WTC11 (cell line): ENCODE measurements around the gene PITPNM2. TPM values are rescaled to one million over a fixed set of nuclear protein-coding genes. Genes with fewer than 3 reads are reported as not detected.

Source experiments
- ATAC-seq: fragments of 200-7000 bp; cut with Tn5 transposase; 2 replicates; pipeline ENCODE4 v1.10.0; 2021; ENCODE audit warnings: mild to moderate bottlenecking, moderate library complexity
- CTCF ChIA-PET: fragments of 300-600 bp; sonication (Branson Sonifier 250); formaldehyde crosslinking; loops from one replicate; lab custom pipeline; 2021; ENCODE audit warnings: antibody characterized with exemption; lab: Charles Lee
- POLR2A ChIA-PET: fragments of 350-600 bp; sonication (Branson Sonifier 250); formaldehyde crosslinking; loops from one replicate; lab custom pipeline; 2021; ENCODE audit warnings: antibody characterized with exemption; lab: Charles Lee
- DNase-seq: peaks from one replicate; pipeline ENCODE4 v3.0.0; 2021; ENCODE audit warnings: low spot score
- H3K27ac Mint-ChIP-seq: 2 replicates; pipeline ENCODE4 v1.8.0; 2021; ENCODE audit warnings: mixed read lengths
- H3K27me3 Mint-ChIP-seq: 2 replicates; pipeline ENCODE4 v1.8.0; 2021; ENCODE audit warnings: low read depth, mild to moderate bottlenecking, moderate library complexity, mixed read lengths
- H3K36me3 Mint-ChIP-seq: 2 replicates; pipeline ENCODE4 v1.8.0; 2021; ENCODE audit warnings: mixed read lengths
- H3K4me1 Mint-ChIP-seq: 2 replicates; pipeline ENCODE4 v1.8.0; 2022; ENCODE audit warnings: mixed read lengths
- H3K4me3 Mint-ChIP-seq: 2 replicates; pipeline ENCODE4 v1.8.0; 2021; ENCODE audit warnings: mild to moderate bottlenecking, moderate library complexity, mixed read lengths
- H3K9me3 Mint-ChIP-seq: 2 replicates; pipeline ENCODE4 v1.8.0; 2021; ENCODE audit warnings: mixed read lengths
- ARID4B ChIP-seq: sonication (generic); formaldehyde crosslinking; IDR thresholded peaks from 2 replicates; pipeline ENCODE4 v1.8.0; 2023; ENCODE audit warnings: missing genetic modification reagents, mild to moderate bottlenecking, borderline replicate concordance
- CBFB ChIP-seq: sonication (generic); formaldehyde crosslinking; IDR thresholded peaks from 2 replicates; pipeline ENCODE4 v1.8.1; 2022; ENCODE audit warnings: mild to moderate bottlenecking, low read depth, missing genetic modification reagents
- ETV6 ChIP-seq: sonication (generic); formaldehyde crosslinking; IDR thresholded peaks from 2 replicates; pipeline ENCODE4 v1.8.1; 2022; ENCODE audit warnings: mild to moderate bottlenecking, missing genetic modification reagents
- GRHL2 ChIP-seq: fragments of 250-450 bp; sonication (Bioruptor Pico); IDR thresholded peaks from 2 replicates; pipeline ENCODE4 v1.8.0; 2022; ENCODE audit warnings: mild to moderate bottlenecking, moderate library complexity; ENCODE audit not compliant: insufficient replicate concordance, severe bottlenecking
- GTF2I ChIP-seq: fragments of 250-450 bp; sonication (Bioruptor Pico); conservative IDR thresholded peaks from 2 replicates; pipeline ENCODE4 v1.4.0; 2021; ENCODE audit warnings: mild to moderate bottlenecking
- IRF1 ChIP-seq: sonication (generic); formaldehyde crosslinking; IDR thresholded peaks from 2 replicates; pipeline ENCODE4 v1.8.0; 2023; ENCODE audit warnings: missing genetic modification reagents
- IRF2 ChIP-seq: sonication (generic); formaldehyde crosslinking; IDR thresholded peaks from 2 replicates; pipeline ENCODE4 v1.8.0; 2022; ENCODE audit warnings: low read depth, missing genetic modification reagents, borderline replicate concordance
- KAT7 ChIP-seq: sonication (generic); formaldehyde crosslinking; IDR thresholded peaks from 2 replicates; pipeline ENCODE4 v1.8.1; 2023; ENCODE audit warnings: missing genetic modification reagents, mild to moderate bottlenecking, borderline replicate concordance
- MXD4 ChIP-seq: fragments of 250-450 bp; sonication (Bioruptor Pico); IDR thresholded peaks from 2 replicates; pipeline ENCODE4 v1.8.0; 2021; ENCODE audit warnings: mild to moderate bottlenecking, moderate library complexity, borderline replicate concordance
- NFATC4 ChIP-seq: fragments of 250-450 bp; sonication (Bioruptor Pico); IDR thresholded peaks from 2 replicates; pipeline ENCODE4 v1.9.0; 2021; ENCODE audit warnings: mild to moderate bottlenecking
- SOX15 ChIP-seq: fragments of 250-450 bp; sonication (Bioruptor Pico); IDR thresholded peaks from 2 replicates; pipeline ENCODE4 v1.9.0; 2021; ENCODE audit warnings: mild to moderate bottlenecking
- SP1 ChIP-seq: sonication (generic); formaldehyde crosslinking; conservative IDR thresholded peaks from 2 replicates; pipeline ENCODE4 v1.8.1; 2022; ENCODE audit warnings: missing genetic modification reagents
- STAT6 ChIP-seq: sonication (generic); formaldehyde crosslinking; conservative IDR thresholded peaks from 2 replicates; pipeline ENCODE4 v1.8.1; 2023; ENCODE audit warnings: mild to moderate bottlenecking, low read depth, missing genetic modification reagents, moderate library complexity
- TCF7 ChIP-seq: sonication (generic); formaldehyde crosslinking; IDR thresholded peaks from 2 replicates; pipeline ENCODE4 v1.8.0; 2022; ENCODE audit warnings: mild to moderate bottlenecking, low read depth, missing genetic modification reagents, moderate library complexity
- USF1 ChIP-seq: sonication (generic); formaldehyde crosslinking; IDR thresholded peaks from 2 replicates; pipeline ENCODE4 v1.8.0; 2022; ENCODE audit warnings: mild to moderate bottlenecking, missing genetic modification reagents
- ZNF232 ChIP-seq: sonication (generic); formaldehyde crosslinking; IDR thresholded peaks from 2 replicates; pipeline ENCODE4 v1.8.0; 2022; ENCODE audit warnings: mild to moderate bottlenecking, missing genetic modification reagents
- ZNF425 ChIP-seq: fragments of 250-450 bp; sonication (Bioruptor Pico); conservative IDR thresholded peaks from 2 replicates; pipeline ENCODE4 v1.9.0; 2021; ENCODE audit warnings: mild to moderate bottlenecking
- total RNA-seq: library from RNA; stranded (reverse); gene quantifications from 3 replicates; pipeline ENCODE4 v1.2.3, GENCODE V29; 2021

Gene PITPNM2
- total RNA-seq, 1 experiment from 2014 or later, result 8.2 TPM

- Mint-ChIP-seq H3K27me3 (no peaks in the 10 kb centered on the region), H3K27ac (no peak overlapping the region; the same call in 1 of the 2 replicates), H3K4me3 (no peak overlapping the region), H3K9me3 (no peaks in the 10 kb centered on the region), H3K36me3 (peaks cover 24% of the 10 kb centered on the region), H3K4me1 (peaks cover 10% of the 10 kb centered on the region)
- no peak for ATAC-seq
- ChIA-PET POLR2A (no interaction called here), CTCF (no interaction called here)
- no peak for DNase-seq
- TF ChIP-seq ZNF425 (CRISPR knock-in tag), result no peak
- TF ChIP-seq ARID4B (CRISPR knock-in tag), result no peak
- TF ChIP-seq IRF1 (CRISPR knock-in tag), result no peak
- no peak for TF ChIP-seq CBFB (CRISPR knock-in tag)
- TF ChIP-seq USF1 (CRISPR knock-in tag), result no peak
- TF ChIP-seq NFATC4 (CRISPR knock-in tag), result no peak
- no peak for TF ChIP-seq MXD4
- TF ChIP-seq ETV6, result no peak
- TF ChIP-seq STAT6 (CRISPR knock-in tag), result no peak
- TF ChIP-seq GTF2I, result no peak
- no peak for TF ChIP-seq SP1 (CRISPR knock-in tag)
- TF ChIP-seq IRF2 (CRISPR knock-in tag), result no peak
- no peak for TF ChIP-seq ZNF232
- TF ChIP-seq KAT7 (CRISPR knock-in tag), result no peak
- no peak for TF ChIP-seq TCF7 (CRISPR knock-in tag)
- no peak for TF ChIP-seq SOX15
Observed at GRCh38 chr12:123171967-123172366, 21.1 kb upstream of the PITPNM2 start.

GRCh38 chr12:123167329-123167728, 16.4 kb upstream of the PITPNM2 start:
- Mint-ChIP-seq H3K36me3 (peaks cover 30% of the 10 kb centered on the region), H3K27me3 (no peaks in the 10 kb centered on the region), H3K4me1 (peaks cover 10% of the 10 kb centered on the region), H3K4me3 (no peak overlapping the region), H3K9me3 (no peaks in the 10 kb centered on the region), H3K27ac (peak overlapping the region; percentile 76; the same call in 1 of the 2 replicates)
- ATAC-seq (0 out of 2 replicates have a peak, but pooled peaks have one; percentile 24), DNase-seq (no peak)
- no peak for TF ChIP-seq GRHL2 (CRISPR knock-in tag)
- POLR2A ChIA-PET, result no interaction called here
- CTCF ChIA-PET, result no interaction called here
